Spleen (tissue), 11 donors: ENCODE results near the gene KCND3. TPM values are rescaled to one million over a fixed set of nuclear protein-coding genes. Genes with fewer than 3 reads are reported as not detected.

Source experiments
- DNase-seq: peaks from one replicate; pipeline ENCODE4 v3.0.0-alpha.2; 2020
- H3K27ac ChIP-seq, 8 donors: fragments of 200-600 bp; sonication (generic) in 7 of 8; 1 replicate in 4 of 8; 2 replicates in 4 of 8; pipeline versions ENCODE4 v1.5.0 to v1.8.0; 2016 to 2021; ENCODE audit warnings: inconsistent platforms in 4 of 8, mild to moderate bottlenecking in 4 of 8, moderate library complexity in 1 of 8
- H3K27me3 ChIP-seq, 7 donors: fragments of 200-600 bp; sonication (generic) in 6 of 7; replicated peaks in 1 of 7; 1 replicate in 4 of 7; 2 replicates in 3 of 7; pipeline versions ENCODE4 v1.5.0 to v1.8.0; 2016 to 2021; ENCODE audit warnings: inconsistent platforms in 3 of 7, mild to moderate bottlenecking in 1 of 7
- H3K36me3 ChIP-seq, 6 donors: fragments of 200-600 bp; sonication (generic) in 5 of 6; 1 replicate in 4 of 6; 2 replicates in 2 of 6; pipeline versions ENCODE4 v1.5.0 to v1.8.0; 2016 to 2021; ENCODE audit warnings: inconsistent platforms in 2 of 6
- H3K4me1 ChIP-seq, 6 donors: fragments of 200-600 bp; sonication (generic) in 5 of 6; 1 replicate in 3 of 6; 2 replicates in 3 of 6; pipeline versions ENCODE4 v1.5.0 to v1.8.0; 2016 to 2021; ENCODE audit warnings: inconsistent platforms in 3 of 6
- H3K4me3 ChIP-seq, 8 donors: fragments of 200-600 bp; sonication (generic) in 7 of 8; 1 replicate in 4 of 8; 2 replicates in 4 of 8; pipeline versions ENCODE4 v1.5.0 to v1.8.0; 2016 to 2021; ENCODE audit warnings: inconsistent platforms in 4 of 8, mild to moderate bottlenecking in 4 of 8, moderate library complexity in 2 of 8
- H3K9me3 ChIP-seq, 8 donors: fragments of 200-600 bp; sonication (generic) in 7 of 8; 1 replicate in 4 of 8; 2 replicates in 4 of 8; pipeline versions ENCODE4 v1.5.0 to v1.8.0; 2016 to 2021; ENCODE audit warnings: inconsistent platforms in 4 of 8
- CTCF ChIP-seq, 11 experiments: fragments of 200-600 bp in 7 of 11; fragments of 450-650 bp in 4 of 11; sonication (generic) in 4 of 11; IDR thresholded peaks in 8 of 11; conservative IDR thresholded peaks in 3 of 11; 1 replicate in 7 of 11; 2 replicates in 4 of 11; pipeline versions ENCODE4 v1.4.0 to v1.8.0; 2016 to 2021; ENCODE audit warnings: antibody characterized with exemption in 11 of 11, inconsistent platforms in 4 of 11, mild to moderate bottlenecking in 1 of 11
- POLR2A ChIP-seq, 3 donors: fragments of 450-650 bp; IDR thresholded peaks; one replicate each; pipeline ENCODE4 v1.5.1; 2017; ENCODE audit warnings: antibody characterized with exemption in 3 of 3, mild to moderate bottlenecking in 1 of 3
- POLR2AphosphoS5 ChIP-seq, 3 donors: sonication (generic); formaldehyde crosslinking; IDR thresholded peaks; one replicate each; pipeline ENCODE4 v1.5.1; 2017; ENCODE audit warnings: antibody characterized with exemption in 3 of 3
- WGBS, 5 donors: extraction: QIAGEN DNeasy Blood & Tissue Kit in 3 of 5; methylation state at CpG; one replicate each; pipeline versions ENCODE4 v1.1.5 to v1.1.7; 2013 to 2018; 5-methylcytosine and 5-hydroxymethylcytosine counted together
- intact Hi-C: fragments of 100-400 bp; cut with DNase I; formaldehyde crosslinking; loops from one replicate; pipeline ENCODE4 v1.15.0; 2023; ENCODE audit warnings: low total_unique reads
- polyA plus RNA-seq, 3 donors: library from polyadenylated mRNA; stranded (reverse); fragments of 200-250 nt; gene quantifications; one replicate each; pipeline ENCODE4 v1.2.1, GENCODE V29; 2013
- total RNA-seq, 7 donors: library from RNA; depleted of rRNA in 3 of 7; stranded (reverse); fragments of >200 nt in 3 of 7; fragmentation: NEBNext Ultra II Directional in 4 of 7; extraction: Animal tissue kit (Norgen Biotek cat#: 25700) in 4 of 7; gene quantifications; one replicate each; pipeline versions ENCODE4 v1.1.0 to v1.2.1, GENCODE V29; 2016 to 2021
- donor health status: healthy with polysubstance abuse.
- donor health status: DM: no; HTN: no; CAD: no; lungs with moderate emphysema.
- donor health status: DM: no; HTN: no; CAD: no.
- donor health status: Bipolar disorder and iron deficiency.
- donor health status: healthy.
- donor health status: DM: no; HTN: no; CAD: no.
- donor health status: DM: yes; HTN: yes; CAD: no.

Gene KCND3
- total and polyA plus RNA-seq, 10 donors = 0.67 to 14.2 (median 8.6) TPM

DNA sequence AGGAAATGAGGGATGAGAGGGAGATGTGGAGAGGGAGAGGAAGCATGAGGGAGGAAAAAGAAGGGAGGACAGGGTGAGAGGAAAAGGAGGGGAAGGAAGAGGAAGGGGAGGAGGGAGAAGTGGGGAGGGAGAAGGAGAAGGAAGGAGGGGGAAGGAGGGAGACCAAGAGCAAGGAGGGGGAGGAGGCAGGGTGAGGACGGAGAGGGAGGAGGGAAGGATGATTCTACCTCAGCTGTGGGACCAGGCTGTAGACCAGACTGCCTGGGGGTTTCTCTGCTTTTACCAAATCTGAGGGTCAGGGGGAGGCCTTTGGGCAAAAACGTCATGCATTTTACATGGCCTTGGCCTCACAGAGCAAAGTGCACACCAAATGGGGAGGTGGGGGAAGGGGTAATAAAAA, 94.5 kb downstream of the KCND3 start:
- no peak for DNase-seq
- Histone ChIP-seq H3K36me3 (no peaks in the 10 kb centered on the region), H3K4me1 (peaks cover 0 to 11% (median 0%) of the 10 kb centered on the region in 6 donors), H3K27ac (peak overlapping the region in 3 of 8 donors; percentile 11 to 33 (median 21)), H3K4me3 (no peak overlapping the region), H3K27me3 (peaks cover 0 to 36% (median 0%) of the 10 kb centered on the region in 7 donors), H3K9me3 (no peaks in the 10 kb centered on the region)
- no peak for TF ChIP-seq POLR2A (IDR thresholded peaks at IDR 0.05)
- no peak for TF ChIP-seq CTCF (IDR thresholded peaks at IDR 0.05 in 8 of 11, conservative IDR thresholded peaks at IDR 0.05 in 3 of 11)
- no peak for TF ChIP-seq POLR2AphosphoS5 (IDR thresholded peaks at IDR 0.05)
- WGBS, 5 donors = 24 to 37% (median 29%) methylated on average over 2 of the region's 2 CpGs
- intact Hi-C loops = no loop called here

DNA sequence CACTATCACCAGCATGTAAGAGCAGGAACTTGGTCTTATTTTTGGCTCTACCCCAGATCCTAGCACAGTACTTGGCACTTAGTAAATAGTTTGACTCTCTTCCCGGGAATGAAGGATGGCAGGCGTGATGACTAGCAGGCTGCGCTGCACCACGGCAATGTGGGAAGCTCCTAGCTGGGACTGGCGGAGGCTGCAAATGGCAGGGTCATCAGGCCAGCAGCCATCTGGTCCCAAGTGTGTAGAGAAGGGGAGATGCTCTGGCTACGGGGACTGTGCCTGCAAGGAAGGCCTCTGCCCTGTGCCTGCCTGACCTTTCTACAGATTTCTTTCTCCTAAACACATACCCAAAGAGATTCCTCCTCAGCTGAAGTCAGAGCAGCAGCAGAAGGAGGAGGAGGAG, 95.0 kb downstream of the KCND3 start:
- Histone ChIP-seq H3K9me3 (no peaks in the 10 kb centered on the region), H3K4me1 (peaks cover 0 to 11% (median 0%) of the 10 kb centered on the region in 6 donors), H3K36me3 (no peaks in the 10 kb centered on the region), H3K27me3 (peaks cover 0 to 36% (median 0%) of the 10 kb centered on the region in 7 donors), H3K27ac (peak overlapping the region in 3 of 8 donors; percentile 11 to 33 (median 24)), H3K4me3 (no peak overlapping the region)
- DNase-seq = no peak
- TF ChIP-seq POLR2A (IDR thresholded peaks at IDR 0.05) = no peak
- TF ChIP-seq POLR2AphosphoS5 (IDR thresholded peaks at IDR 0.05) = peak in 1 of 3 donors; percentile 49
- no peak for TF ChIP-seq CTCF (IDR thresholded peaks at IDR 0.05 in 8 of 11, conservative IDR thresholded peaks at IDR 0.05 in 3 of 11)
- intact Hi-C loops = no loop called here
- 75 to 86% (median 80%) methylated on average over 6 of the region's 6 CpGs for WGBS, 5 donors

GRCh38 chr1:111891566-111891965, 97.9 kb downstream of the KCND3 start:
- Histone ChIP-seq H3K27ac (no peak overlapping the region), H3K27me3 (peaks cover 0 to 27% (median 0%) of the 10 kb centered on the region in 7 donors), H3K9me3 (no peaks in the 10 kb centered on the region), H3K4me3 (no peak overlapping the region), H3K4me1 (peaks cover 0 to 11% (median 0%) of the 10 kb centered on the region in 6 donors), H3K36me3 (no peaks in the 10 kb centered on the region)
- intact Hi-C loops = no loop called here
- 68 to 89% (median 80%) methylated on average over 3 of the region's 3 CpGs for WGBS, 5 donors
- DNase-seq = no peak
- TF ChIP-seq CTCF (IDR thresholded peaks at IDR 0.05 in 8 of 11, conservative IDR thresholded peaks at IDR 0.05 in 3 of 11) (no peak), POLR2AphosphoS5 (IDR thresholded peaks at IDR 0.05) (no peak), POLR2A (IDR thresholded peaks at IDR 0.05) (no peak)

- H3K9me3 ChIP-seq = no peaks in the 10 kb centered on the region
- peaks cover 0 to 9% (median 0%) of the 10 kb centered on the region in 7 donors for H3K27me3 ChIP-seq
- no peaks in the 10 kb centered on the region for H3K4me1 ChIP-seq
- H3K27ac ChIP-seq = no peak overlapping the region
- intact Hi-C loops = no loop called here
- no peaks in the 10 kb centered on the region for H3K36me3 ChIP-seq
- no peak for DNase-seq
- H3K4me3 ChIP-seq = no peak overlapping the region
- 57 to 62% (median 60%) methylated on average over 7 to 8 of the region's 8 CpGs for WGBS, 5 donors
- TF ChIP-seq CTCF (IDR thresholded peaks at IDR 0.05 in 8 of 11, conservative IDR thresholded peaks at IDR 0.05 in 3 of 11) = no peak
- no peak for TF ChIP-seq POLR2AphosphoS5 (IDR thresholded peaks at IDR 0.05)
- no peak for TF ChIP-seq POLR2A (IDR thresholded peaks at IDR 0.05)
These were observed 100.6 kb downstream of the KCND3 start for GRCh38 chr1:111888740-111889376.
